HG03139 (cell line): ENCODE results near the gene OR7G1.
"Not testable (repeated sequence)": the region's sequence is repeated elsewhere in the genome, so short reads cannot be mapped to it uniquely, and the experiment has no call there.

Experiments
- ATAC-seq: cut with Tn5 transposase; IDR thresholded peaks from one replicate; pipeline ENCODE4 v1.9.1; 2021; ENCODE audit not compliant: unreplicated experiment

Gene OR7G1

GRCh38 chr19:9078651-9079050, 36.9 kb downstream of the OR7G1 start:
- no peak for ATAC-seq

DNA sequence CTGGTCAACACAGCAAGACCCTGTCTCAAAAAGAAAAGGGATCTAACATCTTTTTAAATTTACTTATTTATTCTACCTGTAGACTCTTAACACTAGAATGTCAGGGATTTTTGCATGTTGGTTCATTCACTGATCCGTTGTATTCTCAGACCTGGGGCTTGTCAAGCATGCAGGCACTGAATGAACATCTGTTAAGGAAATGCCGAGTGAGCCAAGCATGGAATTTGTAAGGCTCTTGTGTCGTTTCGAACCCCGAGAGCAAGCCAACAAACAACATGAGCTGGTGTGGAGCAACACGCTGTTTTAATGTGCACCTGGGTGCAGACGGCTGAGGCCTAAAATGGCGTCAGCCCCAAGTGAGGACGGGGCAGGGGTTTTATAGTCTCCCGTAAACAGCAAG, 38.7 kb downstream of the OR7G1 start:
- no peak for ATAC-seq

GRCh38 chr19:9075064-9075949, 40.3 kb downstream of the OR7G1 start:
- ATAC-seq = no peak

GRCh38 chr19:9073806-9074205, 41.8 kb downstream of the OR7G1 start:
- ATAC-seq = no peak

GRCh38 chr19:9071720-9072119, 43.8 kb downstream of the OR7G1 start:
- ATAC-seq = not testable (repeated sequence)

GRCh38 chr19:9070066-9070465, 45.5 kb downstream of the OR7G1 start:
- no peak for ATAC-seq

GRCh38 chr19:9065457-9066014, 50.0 kb downstream of the OR7G1 start:
- ATAC-seq = no peak
